Caco-2 (cell line): ENCODE results near the gene PMM2. TPM values are rescaled to one million over a fixed set of nuclear protein-coding genes. Genes with fewer than 3 reads are reported as not detected.

Source experiments
- BruUV-seq: library from RNA; stranded (reverse); fragments of 400-500 nt; replicated peaks from 2 replicates; lab custom pipeline; 2021; lab: Mats Ljungman, UMichigan
- CTCF ChIA-PET: fragments of 300-600 bp; sonication (Branson Sonifier 250); formaldehyde crosslinking; loops from one replicate; lab custom pipeline; 2022; ENCODE audit warnings: antibody characterized with exemption; lab: Charles Lee
- POLR2A ChIA-PET: fragments of 300-600 bp; sonication (Branson Sonifier 250); formaldehyde crosslinking; loops from one replicate; lab custom pipeline; 2022; ENCODE audit warnings: antibody characterized with exemption; lab: Charles Lee
- DNase-seq, 2 experiments: peaks; one replicate each; pipeline versions ENCODE4 v3.0.0 to v3.0.0-alpha.2; 2020 to 2022
- H3K27me3 ChIP-seq: replicated peaks from 2 replicates; pipeline ENCODE4 v1.6.0; 2011; ENCODE audit warnings: low read length; ENCODE audit not compliant: control insufficient read depth, insufficient read depth
- H3K36me3 ChIP-seq: 2 replicates; pipeline ENCODE4 v1.5.1; 2011; ENCODE audit warnings: low read length; ENCODE audit not compliant: control insufficient read depth, insufficient read depth
- H3K4me1 ChIP-seq: fragments of 250-450 bp; sonication (Bioruptor Pico); 2 replicates; pipeline ENCODE4 v1.5.1; 2020; ENCODE audit warnings: mild to moderate bottlenecking
- H3K4me3 ChIP-seq: 2 replicates; pipeline ENCODE4 v1.5.1; 2011; ENCODE audit warnings: low read depth, mild to moderate bottlenecking, control low read depth, low read length
- H3K9me3 ChIP-seq: fragments of 250-450 bp; sonication (Bioruptor Pico); 2 replicates; pipeline ENCODE4 v1.5.1; 2020; ENCODE audit warnings: mild to moderate bottlenecking, moderate library complexity
- H3K27ac Mint-ChIP-seq: one replicate; pipeline ENCODE4 v1.8.0; 2022; ENCODE audit warnings: mixed read lengths; ENCODE audit not compliant: unreplicated experiment
- H3K27me3 Mint-ChIP-seq: one replicate; pipeline ENCODE4 v1.8.0; 2022; ENCODE audit warnings: mixed read lengths; ENCODE audit not compliant: insufficient read depth, unreplicated experiment
- H3K36me3 Mint-ChIP-seq: one replicate; pipeline ENCODE4 v1.8.0; 2022; ENCODE audit warnings: mild to moderate bottlenecking, mixed read lengths; ENCODE audit not compliant: insufficient read depth, unreplicated experiment
- H3K4me1 Mint-ChIP-seq: one replicate; pipeline ENCODE4 v1.8.0; 2022; ENCODE audit warnings: low read depth, mixed read lengths; ENCODE audit not compliant: unreplicated experiment
- H3K4me3 Mint-ChIP-seq: one replicate; pipeline ENCODE4 v1.8.0; 2022; ENCODE audit warnings: mild to moderate bottlenecking, moderate library complexity, mixed read lengths; ENCODE audit not compliant: unreplicated experiment
- H3K9me3 Mint-ChIP-seq: one replicate; pipeline ENCODE4 v1.8.0; 2022; ENCODE audit warnings: mixed read lengths; ENCODE audit not compliant: unreplicated experiment
- CTCF ChIP-seq, 2 experiments: fragments of 200-600 bp in 1 of 2; IDR thresholded peaks; 1 replicate in 1 of 2; 2 replicates in 1 of 2; pipeline versions ENCODE4 v1.5.1 to v1.8.0; 2011 to 2022; ENCODE audit warnings: antibody characterized with exemption in 1 of 2, control low read depth in 1 of 2, inconsistent platforms in 1 of 2, low read depth in 1 of 2, low read length in 1 of 2, mild to moderate bottlenecking in 1 of 2, moderate library complexity in 1 of 2; ENCODE audit not compliant: insufficient read depth in 1 of 2, severe bottlenecking in 1 of 2, unreplicated experiment in 1 of 2
- intact Hi-C: fragments of 100-400 bp; cut with micrococcal nuclease; formaldehyde crosslinking; loops from one replicate; pipeline ENCODE4 v1.10.0; 2022; ENCODE audit not compliant: unreplicated experiment
- total RNA-seq: library from RNA; stranded (reverse); gene quantifications from 2 replicates; pipeline ENCODE4 v1.2.3, GENCODE V29; 2022

PMM2 gene
- total RNA-seq, 1 experiment from 2014 or later, result 69.0 TPM

- H3K4me1 Mint-ChIP-seq, result no peaks in the 10 kb centered on the region
- no peaks in the 10 kb centered on the region for H3K27me3 Mint-ChIP-seq
- Histone ChIP-seq H3K4me3 (no peak overlapping the region), H3K27me3 (no peaks in the 10 kb centered on the region), H3K36me3 (peaks cover 9% of the 10 kb centered on the region; the same call in 1 of the 2 replicates), H3K4me1 (no peaks in the 10 kb centered on the region), H3K9me3 (no peaks in the 10 kb centered on the region)
- ChIA-PET CTCF (interaction anchor here (0.6 to 1.0 kb wide), 4 partner anchors 12 to 35 kb away, joined by 3 to 7 read pairs (median 3); no protein-coding TSS in a partner anchor), POLR2A (no interaction called here)
- intact Hi-C loops, result no loop called here
- H3K9me3 Mint-ChIP-seq, result no peaks in the 10 kb centered on the region
- no peak for TF ChIP-seq CTCF (IDR thresholded peaks at IDR 0.05; ENCODE audit: insufficient read depth in 1 of 2, low read depth in 1 of 2, low read length in 1 of 2, severe bottlenecking in 1 of 2, unreplicated experiment in 1 of 2)
- H3K4me3 Mint-ChIP-seq, result no peak overlapping the region
- H3K36me3 Mint-ChIP-seq, result peaks cover 79% of the 10 kb centered on the region
- no TSS peak for BruUV-seq
- no peak for DNase-seq
- peak overlapping the region; percentile 51 for H3K27ac Mint-ChIP-seq
These were observed 54.2 kb downstream of the PMM2 start for GRCh38 chr16:8851761-8852403.

DNA sequence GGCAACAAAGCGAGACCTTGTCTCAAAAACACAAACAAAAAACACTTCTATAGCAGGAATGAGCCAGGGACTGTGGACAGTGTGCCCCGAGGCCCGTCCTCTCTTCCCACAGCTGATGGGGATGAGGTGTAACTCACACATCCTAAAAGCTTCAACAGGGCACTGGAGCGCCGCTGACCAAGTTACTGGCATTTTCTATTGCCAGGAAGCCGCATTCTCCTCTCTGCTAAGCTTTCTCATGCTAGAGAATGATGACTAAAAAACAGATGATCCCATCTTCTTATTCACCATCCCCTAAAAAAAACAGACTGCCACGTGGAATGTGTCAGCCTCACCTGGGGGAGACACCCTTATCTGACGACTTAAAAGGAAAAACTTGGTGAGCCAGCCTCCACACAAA is 54.9 kb downstream of the PMM2 start:
- Histone ChIP-seq H3K4me1 (no peaks in the 10 kb centered on the region), H3K4me3 (no peak overlapping the region), H3K27me3 (no peaks in the 10 kb centered on the region), H3K9me3 (no peaks in the 10 kb centered on the region), H3K36me3 (peaks cover 9% of the 10 kb centered on the region; the same call in 1 of the 2 replicates)
- intact Hi-C loops, result no loop called here
- ChIA-PET CTCF (no interaction called here), POLR2A (no interaction called here)
- Mint-ChIP-seq H3K4me3 (no peak overlapping the region), H3K27me3 (no peaks in the 10 kb centered on the region), H3K36me3 (peaks cover 86% of the 10 kb centered on the region), H3K4me1 (no peaks in the 10 kb centered on the region), H3K27ac (peak overlapping the region; percentile 29), H3K9me3 (no peaks in the 10 kb centered on the region)
- BruUV-seq, result no TSS peak
- no peak for DNase-seq
- no peak for TF ChIP-seq CTCF (IDR thresholded peaks at IDR 0.05; ENCODE audit: insufficient read depth in 1 of 2, low read depth in 1 of 2, low read length in 1 of 2, severe bottlenecking in 1 of 2, unreplicated experiment in 1 of 2)

DNA sequence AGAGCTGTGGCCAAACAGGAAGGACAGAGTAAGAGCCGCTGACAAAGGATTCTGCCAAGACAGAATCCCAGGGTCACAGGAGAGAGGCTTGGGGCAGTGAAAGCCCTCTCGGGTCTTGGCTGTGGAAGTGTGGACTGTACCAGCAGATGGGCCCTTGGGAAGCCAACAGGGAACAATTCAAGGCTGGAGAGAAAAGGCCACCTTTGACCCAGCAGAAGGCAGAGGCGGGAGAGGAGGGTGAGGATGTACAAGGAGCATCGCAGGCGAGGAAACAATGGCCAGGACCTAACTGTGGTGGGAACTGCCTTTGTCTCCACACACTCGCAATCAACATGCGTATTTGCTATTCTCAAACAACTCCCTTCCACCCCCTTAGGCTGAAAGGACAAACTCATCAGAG is 55.5 kb downstream of the PMM2 start:
- POLR2A ChIA-PET, result no interaction called here
- no peak for TF ChIP-seq CTCF (IDR thresholded peaks at IDR 0.05; ENCODE audit: insufficient read depth in 1 of 2, low read depth in 1 of 2, low read length in 1 of 2, severe bottlenecking in 1 of 2, unreplicated experiment in 1 of 2)
- TSS peak; percentile 5 for BruUV-seq
- intact Hi-C loops, result no loop called here
- Mint-ChIP-seq H3K4me1 (peaks cover 5% of the 10 kb centered on the region), H3K27ac (peak overlapping the region; percentile 29), H3K36me3 (peaks cover 92% of the 10 kb centered on the region), H3K9me3 (no peaks in the 10 kb centered on the region), H3K27me3 (no peaks in the 10 kb centered on the region), H3K4me3 (no peak overlapping the region)
- Histone ChIP-seq H3K4me3 (no peak overlapping the region), H3K4me1 (no peaks in the 10 kb centered on the region), H3K9me3 (no peaks in the 10 kb centered on the region), H3K27me3 (no peaks in the 10 kb centered on the region), H3K36me3 (peaks cover 9% of the 10 kb centered on the region; the same call in 1 of the 2 replicates)
- no peak for DNase-seq
- CTCF ChIA-PET, result no interaction called here
